Esophagus squamous epithelium (tissue), 5 donors: ENCODE measurements around the gene CDKAL1. TPM values are rescaled to one million over a fixed set of nuclear protein-coding genes. Genes with fewer than 3 reads are reported as not detected.

Source experiments
- DNase-seq: peaks from one replicate; lab custom pipeline; 2025; lab: John Stamatoyannopoulos, UW
- H3K27ac ChIP-seq, 4 donors: fragments of 200-600 bp; sonication (generic); one replicate each; pipeline ENCODE4 v1.5.1; 2016 to 2019; ENCODE audit warnings: mild to moderate bottlenecking in 1 of 4
- H3K27me3 ChIP-seq, 4 donors: fragments of 200-600 bp; sonication (generic); 1 replicate in 3 of 4; 2 replicates in 1 of 4; pipeline versions ENCODE4 v1.5.1 to v1.6.0; 2017 to 2021; ENCODE audit warnings: antibody characterized with exemption in 1 of 4
- H3K36me3 ChIP-seq, 3 donors: fragments of 200-600 bp; sonication (generic); one replicate each; pipeline ENCODE4 v1.5.1; 2016 to 2019
- H3K4me1 ChIP-seq, 3 donors: fragments of 200-600 bp; sonication (generic); one replicate each; pipeline ENCODE4 v1.5.1; 2017 to 2019
- H3K4me3 ChIP-seq, 4 donors: fragments of 200-600 bp; sonication (generic); 1 replicate in 3 of 4; 2 replicates in 1 of 4; pipeline ENCODE4 v1.5.1; 2016 to 2019; ENCODE audit warnings: mild to moderate bottlenecking in 2 of 4, moderate library complexity in 1 of 4
- H3K9me3 ChIP-seq, 3 donors: fragments of 200-600 bp; sonication (generic); one replicate each; pipeline ENCODE4 v1.5.1; 2016 to 2019
- CTCF ChIP-seq, 6 experiments: fragments of 450-650 bp in 4 of 6; fragments of 200-600 bp in 2 of 6; sonication (generic) in 2 of 6; IDR thresholded peaks; one replicate each; pipeline ENCODE4 v1.5.1; 2016 to 2019; ENCODE audit warnings: antibody characterized with exemption in 6 of 6, mild to moderate bottlenecking in 4 of 6, moderate library complexity in 4 of 6
- POLR2A ChIP-seq, 4 donors: fragments of 450-650 bp; IDR thresholded peaks; one replicate each; pipeline ENCODE4 v1.6.1; 2017; ENCODE audit warnings: antibody characterized with exemption in 4 of 4, mild to moderate bottlenecking in 4 of 4, moderate library complexity in 3 of 4
- WGBS, 2 donors: methylation state at CpG; one replicate each; pipeline ENCODE4 v1.1.5; 2018; 5-methylcytosine and 5-hydroxymethylcytosine counted together
- intact Hi-C: fragments of 100-400 bp; cut with DNase I; formaldehyde crosslinking; loops from one replicate; pipeline ENCODE4 v1.15.0; 2022
- total RNA-seq, 4 donors: library from RNA; depleted of rRNA; stranded (reverse); fragments of >200 nt; gene quantifications; one replicate each; pipeline ENCODE4 v1.1.0, GENCODE V29; 2016
- donor health status: DM: yes; HTN: yes; CAD: no.

Gene CDKAL1
- total RNA-seq, 4 donors from 2014 or later, result 6.5 to 13.0 (median 10.7) TPM

DNA sequence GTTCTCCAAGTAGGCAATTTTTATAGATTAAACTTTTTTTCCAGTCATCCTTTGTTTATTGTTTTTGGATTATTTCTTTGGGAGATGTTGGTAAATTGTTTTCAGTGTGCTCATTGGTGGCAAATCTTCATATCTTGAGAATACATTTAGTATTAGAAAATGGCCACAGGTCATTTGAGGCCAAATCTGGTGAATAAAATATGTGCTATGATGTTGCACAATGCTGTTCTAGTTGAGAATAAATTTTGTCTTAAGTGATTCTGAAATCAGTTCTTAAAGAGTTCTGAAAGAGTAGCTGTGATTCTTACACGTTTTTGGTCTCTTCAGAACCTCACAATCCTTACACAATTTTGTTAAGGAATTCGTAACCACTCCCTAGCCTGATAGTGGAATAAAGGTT, 20.1 kb downstream of the CDKAL1 start:
- 73 to 93% methylated on average over 2 of the region's 2 CpGs for WGBS, 2 donors
- H3K36me3 ChIP-seq, result peaks cover 0 to 65% (median 0%) of the 10 kb centered on the region in 3 donors
- H3K9me3 ChIP-seq, result no peaks in the 10 kb centered on the region
- no peaks in the 10 kb centered on the region for H3K27me3 ChIP-seq
- DNase-seq, result no peak
- intact Hi-C loops, result no loop called here
- no peak overlapping the region for H3K4me3 ChIP-seq
- no peaks in the 10 kb centered on the region for H3K4me1 ChIP-seq
- H3K27ac ChIP-seq, result no peak overlapping the region
- TF ChIP-seq POLR2A (IDR thresholded peaks at IDR 0.05) (no peak), CTCF (IDR thresholded peaks at IDR 0.05) (no peak)

GRCh38 chr6:20554817-20555216, 20.6 kb downstream of the CDKAL1 start:
- Histone ChIP-seq H3K27ac (no peak overlapping the region), H3K9me3 (no peaks in the 10 kb centered on the region), H3K4me1 (no peaks in the 10 kb centered on the region), H3K4me3 (no peak overlapping the region), H3K27me3 (no peaks in the 10 kb centered on the region), H3K36me3 (peaks cover 0 to 60% (median 0%) of the 10 kb centered on the region in 3 donors)
- intact Hi-C loops, result no loop called here
- no peak for DNase-seq
- TF ChIP-seq POLR2A (IDR thresholded peaks at IDR 0.05) (no peak), CTCF (IDR thresholded peaks at IDR 0.05) (no peak)
- 81 to 94% methylated on average over 1 of the region's 1 CpG for WGBS, 2 donors

DNA sequence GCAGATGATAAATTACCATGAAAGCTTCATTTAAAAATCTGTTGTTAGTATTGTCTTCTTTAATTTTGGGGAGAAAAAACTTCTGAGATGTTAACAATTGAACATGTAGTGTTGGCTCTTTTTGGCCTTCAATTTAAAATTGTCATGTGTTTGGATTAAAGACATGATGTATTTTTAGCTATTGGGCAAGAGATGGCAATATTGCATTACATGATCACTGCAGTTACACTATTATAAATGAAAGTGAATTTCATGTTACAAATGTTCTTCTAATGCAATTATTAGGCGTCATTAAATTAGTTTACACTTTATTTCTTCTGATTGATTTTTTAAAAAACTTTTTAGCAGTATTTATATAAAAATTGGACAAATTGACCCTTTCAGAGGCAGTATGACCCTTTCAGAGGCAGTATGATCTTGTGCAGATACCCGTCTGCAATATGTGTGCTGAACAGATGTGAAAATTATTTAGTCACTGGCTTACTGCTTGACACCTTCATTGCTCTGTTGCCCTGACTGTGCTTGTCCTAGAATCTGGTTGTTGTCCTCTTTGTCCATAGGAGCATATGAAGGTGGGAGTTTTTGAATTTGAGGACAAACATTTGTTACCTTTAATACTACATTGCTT, 25.8 kb downstream of the CDKAL1 start:
- WGBS, 2 donors, result 58% methylated on average over 2 of the region's 2 CpGs
- DNase-seq, result no peak
- no peaks in the 10 kb centered on the region for H3K9me3 ChIP-seq
- H3K27me3 ChIP-seq, result no peaks in the 10 kb centered on the region
- no peak overlapping the region for H3K27ac ChIP-seq
- peaks cover 0 to 5% (median 0%) of the 10 kb centered on the region in 3 donors for H3K4me1 ChIP-seq
- H3K4me3 ChIP-seq, result no peak overlapping the region
- no peak for TF ChIP-seq POLR2A (IDR thresholded peaks at IDR 0.05)
- peak in 1 of 6 experiments; percentile 12 for TF ChIP-seq CTCF (IDR thresholded peaks at IDR 0.05)
- H3K36me3 ChIP-seq, result peaks cover 0 to 18% (median 0%) of the 10 kb centered on the region in 3 donors
- intact Hi-C loops, result no loop called here

DNA sequence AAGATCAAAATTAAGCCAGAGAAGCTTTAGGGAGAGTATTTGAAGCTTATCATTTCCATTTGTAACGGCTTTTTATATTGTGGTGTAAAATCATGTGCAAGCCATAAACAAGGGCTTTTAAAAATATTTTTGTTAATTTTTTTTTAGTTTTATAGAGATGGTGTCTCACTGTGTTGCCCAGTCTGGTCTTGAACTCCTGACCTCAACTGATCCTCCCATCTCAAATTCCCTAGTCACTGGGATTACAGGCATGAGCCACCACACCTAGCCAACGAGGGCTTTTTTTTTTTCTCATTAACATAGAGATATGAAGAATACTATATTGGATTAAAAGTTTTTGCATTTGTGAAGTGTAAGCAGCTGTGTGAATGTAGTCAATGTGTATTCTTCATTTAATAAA, 29.1 kb downstream of the CDKAL1 start:
- no peak overlapping the region for H3K4me3 ChIP-seq
- H3K27ac ChIP-seq, result no peak overlapping the region
- peaks cover 0 to 10% (median 0%) of the 10 kb centered on the region in 3 donors for H3K36me3 ChIP-seq
- 92 to 95% methylated on average over 2 of the region's 2 CpGs for WGBS, 2 donors
- intact Hi-C loops, result no loop called here
- H3K27me3 ChIP-seq, result no peaks in the 10 kb centered on the region
- DNase-seq, result no peak
- H3K9me3 ChIP-seq, result no peaks in the 10 kb centered on the region
- peaks cover 0 to 5% (median 0%) of the 10 kb centered on the region in 3 donors for H3K4me1 ChIP-seq
- no peak for TF ChIP-seq POLR2A (IDR thresholded peaks at IDR 0.05)

- intact Hi-C loops, result no loop called here
- Histone ChIP-seq H3K27me3 (no peaks in the 10 kb centered on the region), H3K36me3 (peaks cover 0 to 5% (median 0%) of the 10 kb centered on the region in 3 donors), H3K4me1 (peaks cover 0 to 10% (median 0%) of the 10 kb centered on the region in 3 donors), H3K4me3 (no peak overlapping the region), H3K27ac (no peak overlapping the region), H3K9me3 (no peaks in the 10 kb centered on the region)
- TF ChIP-seq POLR2A (IDR thresholded peaks at IDR 0.05) (no peak), CTCF (IDR thresholded peaks at IDR 0.05) (peak in 5 of 6 experiments; percentile 23 to 76 (median 61))
- no peak for DNase-seq
Measured at GRCh38 chr6:20564269-20564668, 30.0 kb downstream of the CDKAL1 start.
